HS-5 (cell line): ENCODE data around the gene RASGRF1.
"Not testable (repeated sequence)": the region's sequence is repeated elsewhere in the genome, so short reads cannot be mapped to it uniquely, and the experiment has no call there.

Experiments
- DNase-seq: peaks from one replicate; pipeline ENCODE4 v3.0.0-alpha.2; 2012; ENCODE audit warnings: low read depth

Gene RASGRF1, protein sequence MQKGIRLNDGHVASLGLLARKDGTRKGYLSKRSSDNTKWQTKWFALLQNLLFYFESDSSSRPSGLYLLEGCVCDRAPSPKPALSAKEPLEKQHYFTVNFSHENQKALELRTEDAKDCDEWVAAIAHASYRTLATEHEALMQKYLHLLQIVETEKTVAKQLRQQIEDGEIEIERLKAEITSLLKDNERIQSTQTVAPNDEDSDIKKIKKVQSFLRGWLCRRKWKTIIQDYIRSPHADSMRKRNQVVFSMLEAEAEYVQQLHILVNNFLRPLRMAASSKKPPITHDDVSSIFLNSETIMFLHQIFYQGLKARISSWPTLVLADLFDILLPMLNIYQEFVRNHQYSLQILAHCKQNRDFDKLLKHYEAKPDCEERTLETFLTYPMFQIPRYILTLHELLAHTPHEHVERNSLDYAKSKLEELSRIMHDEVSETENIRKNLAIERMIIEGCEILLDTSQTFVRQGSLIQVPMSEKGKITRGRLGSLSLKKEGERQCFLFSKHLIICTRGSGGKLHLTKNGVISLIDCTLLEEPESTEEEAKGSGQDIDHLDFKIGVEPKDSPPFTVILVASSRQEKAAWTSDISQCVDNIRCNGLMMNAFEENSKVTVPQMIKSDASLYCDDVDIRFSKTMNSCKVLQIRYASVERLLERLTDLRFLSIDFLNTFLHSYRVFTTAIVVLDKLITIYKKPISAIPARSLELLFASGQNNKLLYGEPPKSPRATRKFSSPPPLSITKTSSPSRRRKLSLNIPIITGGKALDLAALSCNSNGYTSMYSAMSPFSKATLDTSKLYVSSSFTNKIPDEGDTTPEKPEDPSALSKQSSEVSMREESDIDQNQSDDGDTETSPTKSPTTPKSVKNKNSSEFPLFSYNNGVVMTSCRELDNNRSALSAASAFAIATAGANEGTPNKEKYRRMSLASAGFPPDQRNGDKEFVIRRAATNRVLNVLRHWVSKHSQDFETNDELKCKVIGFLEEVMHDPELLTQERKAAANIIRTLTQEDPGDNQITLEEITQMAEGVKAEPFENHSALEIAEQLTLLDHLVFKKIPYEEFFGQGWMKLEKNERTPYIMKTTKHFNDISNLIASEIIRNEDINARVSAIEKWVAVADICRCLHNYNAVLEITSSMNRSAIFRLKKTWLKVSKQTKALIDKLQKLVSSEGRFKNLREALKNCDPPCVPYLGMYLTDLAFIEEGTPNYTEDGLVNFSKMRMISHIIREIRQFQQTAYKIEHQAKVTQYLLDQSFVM (N-terminal part only)

DNA sequence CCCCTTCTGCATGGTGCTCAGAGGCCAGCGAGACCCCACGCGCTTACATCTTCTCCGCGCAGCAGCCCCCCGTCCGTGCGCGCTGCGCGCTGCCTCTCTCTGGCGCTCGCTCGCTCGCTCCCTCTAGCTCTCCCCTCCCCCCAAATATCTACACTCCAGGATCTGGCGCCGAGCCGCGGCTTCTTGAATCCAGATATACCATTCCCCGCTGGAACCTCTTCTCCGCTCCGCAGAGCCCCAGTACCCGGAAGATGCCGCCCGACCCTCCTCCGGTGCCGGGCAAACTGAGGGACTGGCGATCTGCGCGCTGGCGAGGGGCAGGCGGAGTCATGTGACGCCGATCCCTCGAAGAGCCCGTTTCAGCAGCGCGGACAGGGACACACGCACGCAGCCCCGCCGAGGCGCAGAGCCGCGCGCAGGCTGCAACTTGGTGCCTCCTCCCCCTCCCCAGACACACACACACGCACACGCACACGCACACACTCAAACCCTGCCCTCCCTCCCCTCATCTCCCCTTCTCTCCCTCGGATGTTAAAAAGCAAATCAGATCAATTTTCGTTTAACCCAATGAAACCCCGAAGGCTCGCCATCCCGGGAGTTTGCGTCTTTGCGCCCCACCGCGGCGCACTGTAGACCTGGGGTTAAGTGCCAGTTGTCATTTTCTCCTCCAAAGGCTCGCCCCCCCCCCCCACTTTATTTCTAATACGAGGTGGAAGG is at the start of gene RASGRF1:
RASGRF1 (minus strand) TSS at position 294 of the 717 bp plus-strand sequence; CDS start at position 12, 282 bp downstream.
- no peak for DNase-seq

DNA sequence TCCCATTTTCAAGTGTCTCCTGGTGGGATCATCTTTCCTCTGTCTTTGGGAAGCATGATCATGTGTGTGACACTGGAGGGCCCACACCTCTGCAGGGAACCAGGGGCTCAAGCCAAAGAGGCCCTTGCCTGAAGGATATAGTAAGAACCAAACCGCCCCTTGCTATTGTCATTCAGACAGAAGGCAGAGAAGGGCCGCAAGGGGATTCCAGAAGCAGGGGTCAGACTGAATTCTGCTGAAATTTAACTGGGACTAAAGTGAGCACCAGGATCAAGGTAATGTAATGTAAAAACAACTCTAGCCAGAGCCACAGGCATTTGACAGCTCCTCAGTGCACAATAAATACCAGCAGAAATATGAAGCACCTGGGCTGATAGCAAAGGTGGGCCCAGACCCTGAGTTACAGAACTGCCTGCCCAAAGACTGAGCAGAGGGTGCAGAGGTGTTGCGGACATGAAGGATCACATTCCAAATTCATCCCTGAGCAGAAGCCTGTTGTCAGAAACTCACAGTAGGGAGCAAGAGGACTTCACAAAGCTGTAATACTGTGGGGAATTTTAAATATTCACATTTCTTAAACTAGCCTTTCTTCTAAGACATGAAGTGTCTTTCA is 46.0 kb upstream of the RASGRF1 start:
- DNase-seq: no peak

DNA sequence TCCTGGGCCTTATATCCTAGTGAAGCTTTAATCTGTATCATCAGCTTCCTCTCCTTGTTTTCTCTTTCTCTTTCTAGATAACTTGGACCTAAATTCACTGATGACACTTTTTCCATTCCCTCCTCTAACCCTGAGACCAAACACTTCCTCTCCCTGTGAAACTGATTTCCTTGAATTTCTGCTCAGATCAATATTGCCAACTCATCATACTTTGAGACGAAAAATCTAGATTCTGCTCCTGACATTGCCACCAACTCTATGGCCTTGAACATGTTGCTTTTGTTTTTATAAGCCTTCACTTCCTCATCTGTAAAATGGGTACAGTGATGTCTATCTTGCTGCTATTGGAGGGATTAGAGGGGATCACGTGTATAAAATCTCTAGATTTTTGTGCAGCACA is 42.7 kb upstream of the RASGRF1 start:
- DNase-seq: no peak

DNA sequence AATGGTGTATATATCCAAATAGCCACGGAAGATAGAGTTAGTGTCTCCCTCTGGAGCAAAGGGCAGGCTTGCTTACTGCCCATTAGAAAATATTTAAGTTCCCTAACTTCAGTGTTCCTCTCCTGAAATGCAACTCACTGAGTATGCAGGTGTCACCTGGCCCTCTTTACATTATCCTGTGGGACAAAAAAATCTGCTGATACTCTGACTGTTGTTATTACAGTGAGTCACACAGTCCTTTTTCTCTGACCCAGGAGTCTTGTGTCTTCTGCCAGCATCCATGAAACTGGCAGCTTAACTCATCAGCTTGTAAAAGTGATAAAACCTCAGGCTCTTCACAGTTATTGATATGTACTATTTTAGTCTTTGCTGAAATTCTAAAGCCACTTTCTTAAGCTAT is 42.2 kb upstream of the RASGRF1 start:
- no peak for DNase-seq

DNA sequence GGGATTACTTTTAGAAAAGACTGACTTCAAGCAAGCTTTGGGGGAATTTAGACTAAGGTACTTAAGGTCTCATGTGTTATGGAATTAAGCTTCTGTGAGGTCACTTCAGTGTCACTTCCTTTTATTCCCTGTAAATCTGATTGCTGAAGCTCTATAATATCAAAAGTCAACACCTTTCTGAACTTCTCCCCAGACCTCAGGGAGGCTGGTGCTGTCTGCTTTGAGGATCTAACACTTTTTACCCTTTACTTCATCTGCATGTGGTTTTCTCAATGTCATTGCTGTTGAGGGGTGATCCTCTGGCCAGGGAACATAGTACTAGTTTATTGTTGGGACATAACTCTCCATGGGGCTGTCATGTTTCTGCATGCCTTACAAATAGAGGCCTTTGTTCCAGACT is 41.8 kb upstream of the RASGRF1 start:
- DNase-seq: no peak

DNA sequence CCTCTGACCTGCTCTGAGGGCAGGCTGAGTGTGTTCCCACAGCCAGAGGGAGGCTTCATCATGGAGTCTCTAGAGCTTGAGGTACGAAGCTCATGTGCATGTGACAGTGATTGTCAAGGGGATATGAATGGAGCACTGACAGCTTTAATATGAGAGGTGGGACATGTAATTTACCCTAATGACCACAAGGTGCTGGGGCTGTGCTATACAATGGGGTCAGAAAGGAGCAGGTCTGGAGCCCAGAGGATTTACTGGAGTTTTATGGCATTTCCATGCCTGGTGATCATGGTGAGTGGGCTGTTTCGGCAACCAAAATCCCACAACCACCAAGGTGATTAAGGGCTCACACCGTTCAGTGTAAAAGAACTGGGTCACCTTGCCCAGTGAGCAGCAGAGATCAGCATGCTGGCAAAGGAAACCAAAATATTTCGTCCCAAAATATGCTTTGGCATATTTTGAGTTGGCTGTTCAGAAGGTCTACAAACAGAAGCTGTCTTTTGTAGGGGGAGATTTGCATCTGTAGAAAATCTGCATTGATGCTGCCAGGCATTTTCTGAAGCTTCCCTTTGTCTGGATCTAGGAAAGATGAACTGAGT is 40.1 kb upstream of the RASGRF1 start:
- no peak for DNase-seq

DNA sequence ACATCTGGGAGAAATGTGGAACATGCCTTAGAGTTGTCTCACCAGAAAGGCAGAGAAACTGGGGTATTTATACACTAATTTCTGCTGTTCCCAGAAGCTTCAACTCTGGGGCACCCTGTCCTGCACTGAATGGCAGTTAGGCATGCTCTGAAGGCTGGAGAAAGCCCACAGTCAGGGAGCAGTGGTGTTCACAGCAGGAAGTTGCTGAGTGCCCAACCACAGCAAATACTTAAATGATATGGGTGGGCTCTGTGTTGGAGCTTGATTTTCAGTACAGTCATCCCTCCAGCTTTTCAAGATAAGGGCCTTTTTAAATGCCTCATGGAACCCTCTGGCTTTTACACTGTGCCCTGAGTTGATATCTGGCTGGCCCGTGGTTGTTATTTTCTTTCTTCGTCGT is 38.7 kb upstream of the RASGRF1 start:
- no peak for DNase-seq

DNA sequence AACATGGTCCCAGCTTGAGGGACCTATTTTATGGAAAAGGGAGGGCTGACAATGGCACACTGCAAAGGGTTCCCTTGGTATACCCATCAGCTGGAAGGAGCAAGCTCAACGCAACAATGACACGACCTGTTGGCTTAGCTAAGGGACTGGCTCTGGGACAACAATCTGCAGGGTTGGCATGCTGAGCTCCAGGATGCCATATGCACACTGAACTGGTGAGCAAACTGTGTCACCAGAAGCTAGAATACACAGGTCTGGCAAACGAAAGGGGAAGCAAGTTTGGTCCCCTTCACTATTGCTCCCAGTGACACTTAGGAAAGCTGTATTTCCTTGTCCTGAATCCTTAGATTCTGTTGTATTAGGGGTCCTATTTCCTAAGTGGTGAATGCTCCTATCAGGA is 38.0 kb upstream of the RASGRF1 start:
- DNase-seq: no peak

DNA sequence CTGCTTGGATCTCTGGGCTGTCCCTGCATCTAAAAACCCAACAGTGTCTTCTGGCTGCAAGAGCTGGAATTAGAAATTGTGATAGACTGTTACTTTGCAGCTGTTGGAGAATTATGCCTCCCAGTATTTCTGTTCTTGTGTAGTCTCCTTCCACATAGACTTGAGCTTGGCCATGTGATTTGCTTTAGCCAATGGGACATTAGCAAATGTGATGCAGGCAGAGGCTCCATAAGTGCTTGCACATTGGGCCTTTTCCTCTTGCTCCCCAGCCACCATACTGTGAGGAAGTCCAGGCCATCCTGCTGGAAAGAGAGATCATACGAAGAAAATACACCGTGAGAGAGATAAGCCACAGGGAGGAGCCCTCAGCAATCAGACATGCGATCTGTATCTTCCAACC is 33.8 kb upstream of the RASGRF1 start:
- no peak for DNase-seq

DNA sequence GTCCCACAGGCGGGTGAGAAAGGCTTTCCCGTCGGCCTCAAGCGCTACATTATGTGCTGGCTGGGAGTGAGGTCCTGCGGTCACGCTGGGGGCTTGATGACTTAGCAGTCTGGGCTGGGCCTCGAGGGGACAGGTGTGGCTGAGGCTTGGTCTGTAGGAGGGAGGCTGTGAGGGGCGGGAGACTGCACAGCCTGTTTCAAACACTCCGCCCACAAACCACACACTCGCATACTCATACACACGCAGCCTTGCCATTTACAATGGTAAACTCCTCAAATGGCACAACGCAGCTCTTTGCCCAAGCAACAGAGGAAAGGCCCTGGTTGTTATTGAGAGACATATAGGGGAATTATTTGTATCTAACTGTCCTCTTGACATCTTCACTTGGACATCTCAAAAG is 32.4 kb upstream of the RASGRF1 start:
- no peak for DNase-seq

DNA sequence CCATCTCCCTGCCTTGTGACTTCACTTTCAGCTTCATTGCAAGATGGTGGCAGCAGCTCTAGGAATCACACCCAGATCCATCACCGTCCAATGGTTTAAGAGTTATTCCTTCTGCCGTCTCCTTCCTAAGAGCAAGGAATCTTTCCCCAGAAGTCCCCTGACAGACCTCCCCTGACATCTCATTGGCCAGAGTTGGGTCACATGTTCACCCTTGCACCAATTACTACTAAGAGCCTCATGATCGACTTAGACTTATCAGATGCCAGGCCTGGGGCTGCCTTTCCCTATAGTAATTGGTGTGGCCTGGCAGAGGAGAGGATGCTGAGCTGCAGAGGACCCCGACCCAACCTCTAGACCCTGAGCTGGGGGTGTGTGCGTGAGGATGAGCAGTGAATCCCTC is 31.8 kb upstream of the RASGRF1 start:
- no peak for DNase-seq

DNA sequence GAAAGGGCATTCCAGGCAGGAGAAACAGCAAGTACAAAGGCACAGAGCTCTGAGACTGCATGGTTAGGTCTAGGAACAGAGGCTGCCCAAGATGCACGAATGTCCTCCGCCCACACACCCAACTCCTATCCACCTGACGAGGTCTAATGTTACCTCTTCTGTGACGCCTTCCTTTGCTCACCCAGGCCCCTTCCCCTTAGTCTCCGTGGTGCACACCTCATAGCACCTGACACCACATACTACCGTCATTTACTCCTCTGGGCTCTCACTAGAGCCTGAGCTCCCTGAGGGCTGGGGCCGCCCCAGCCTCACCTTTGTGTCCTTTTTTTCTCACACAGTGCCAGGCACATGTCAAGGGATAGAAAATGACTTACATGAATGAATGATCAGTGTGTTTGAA is 31.0 kb upstream of the RASGRF1 start:
- no peak for DNase-seq

DNA sequence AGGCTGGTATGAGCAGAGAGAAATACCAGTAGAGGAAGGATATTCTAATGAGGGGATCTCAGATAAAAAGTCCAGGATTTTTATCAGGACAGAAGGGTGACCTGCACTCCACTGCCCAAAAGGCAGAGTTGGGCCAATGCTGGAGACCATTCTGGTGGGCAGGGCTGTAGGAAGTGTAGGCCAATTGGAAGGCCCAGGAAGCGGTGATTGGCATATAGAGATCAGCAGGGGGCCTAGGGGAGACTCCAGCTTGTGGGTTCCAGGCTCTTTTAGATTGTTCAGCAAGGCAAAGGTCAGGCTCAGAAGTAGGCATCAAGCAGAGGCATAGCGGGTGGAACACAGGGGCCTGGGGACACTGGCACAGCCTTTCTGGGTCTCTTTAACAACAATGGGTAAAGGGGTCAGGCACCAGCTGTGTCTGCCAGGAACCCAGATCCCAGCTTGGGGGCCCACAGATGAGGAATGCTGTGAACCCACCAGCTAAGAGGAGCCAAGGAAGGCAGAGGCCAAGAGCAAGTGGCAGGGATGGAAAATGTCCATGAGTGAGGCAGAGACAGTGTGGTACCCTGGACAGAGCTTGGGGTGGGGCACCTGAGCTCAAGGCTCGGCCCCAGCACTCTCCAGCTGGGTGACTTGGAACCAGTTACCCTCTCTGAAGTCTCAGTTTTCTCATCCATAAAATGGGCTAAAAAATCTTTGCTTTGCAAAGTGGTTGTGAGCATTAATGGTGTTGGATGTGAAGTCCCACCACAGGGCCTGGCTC is 27.0 kb upstream of the RASGRF1 start:
- no peak for DNase-seq

DNA sequence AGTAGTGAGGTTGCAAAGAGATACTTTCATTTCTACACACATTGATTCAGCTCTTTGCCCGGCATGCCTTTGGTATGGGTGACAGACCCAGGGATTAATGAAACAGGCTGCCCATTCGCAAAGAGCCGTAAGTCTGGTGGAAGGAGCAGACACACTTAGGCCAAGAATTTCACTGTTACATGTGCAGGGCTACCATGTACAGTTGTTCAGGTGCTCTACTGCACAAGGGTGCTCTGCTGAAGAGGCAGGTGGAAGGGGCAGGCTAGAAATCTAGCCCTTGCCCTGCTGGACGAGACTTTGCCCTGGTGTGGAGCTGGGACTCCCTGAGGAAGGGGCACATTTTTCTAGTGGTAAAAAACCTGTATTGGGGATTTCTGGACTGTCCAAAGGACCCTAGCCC is 26.2 kb upstream of the RASGRF1 start:
- DNase-seq: no peak

DNA sequence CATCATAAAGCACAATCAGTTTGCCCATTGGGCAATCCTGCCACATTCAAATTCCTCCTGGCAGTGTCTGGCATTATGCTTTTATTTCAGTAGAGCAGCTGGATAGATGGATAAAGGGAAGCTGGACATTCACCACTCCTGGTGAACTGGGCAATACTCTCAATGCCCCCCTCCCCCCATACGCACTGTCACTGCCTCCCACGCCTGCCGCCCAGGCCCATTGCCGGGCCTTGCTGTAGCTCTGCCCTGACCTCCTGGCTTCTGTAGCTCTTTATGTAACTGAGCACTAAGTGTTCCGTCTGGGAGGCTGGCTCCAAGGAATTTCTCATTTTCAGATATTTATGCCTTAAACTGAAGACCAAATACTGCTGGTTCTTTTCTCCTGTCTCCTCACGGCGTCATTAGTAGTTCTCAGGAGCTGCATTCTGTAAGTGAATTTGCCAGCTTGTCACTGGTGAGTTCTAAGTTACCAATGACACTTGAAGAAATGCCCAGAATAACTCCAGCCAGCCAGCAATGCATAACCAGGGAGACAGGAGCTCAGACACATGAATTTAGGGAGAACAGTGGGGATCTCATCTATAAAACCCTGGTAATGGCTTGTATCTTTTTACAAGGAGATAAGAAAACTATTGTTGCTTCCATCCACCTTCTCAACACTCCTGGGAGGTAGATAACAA is 25.5 kb upstream of the RASGRF1 start:
- DNase-seq: no peak

DNA sequence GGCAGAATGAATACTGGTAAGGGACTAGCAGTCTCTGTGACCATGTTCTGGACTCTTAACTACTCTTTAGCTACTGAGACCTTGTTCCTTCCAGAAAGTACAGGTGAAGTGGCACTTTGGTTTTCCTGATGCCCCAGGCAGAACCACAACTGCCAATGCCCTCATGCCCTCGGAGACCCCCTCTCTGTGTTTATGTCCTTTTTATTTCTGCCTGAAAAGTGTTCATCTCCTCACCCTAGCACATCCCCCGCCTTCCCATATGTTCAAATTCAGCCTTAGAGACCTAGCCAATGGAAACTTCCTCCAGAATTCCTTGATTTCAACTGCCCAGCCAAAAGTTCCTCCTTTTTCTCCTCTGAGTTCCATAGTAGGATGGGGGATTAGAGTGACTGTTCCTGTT is 23.3 kb upstream of the RASGRF1 start:
- no peak for DNase-seq

DNA sequence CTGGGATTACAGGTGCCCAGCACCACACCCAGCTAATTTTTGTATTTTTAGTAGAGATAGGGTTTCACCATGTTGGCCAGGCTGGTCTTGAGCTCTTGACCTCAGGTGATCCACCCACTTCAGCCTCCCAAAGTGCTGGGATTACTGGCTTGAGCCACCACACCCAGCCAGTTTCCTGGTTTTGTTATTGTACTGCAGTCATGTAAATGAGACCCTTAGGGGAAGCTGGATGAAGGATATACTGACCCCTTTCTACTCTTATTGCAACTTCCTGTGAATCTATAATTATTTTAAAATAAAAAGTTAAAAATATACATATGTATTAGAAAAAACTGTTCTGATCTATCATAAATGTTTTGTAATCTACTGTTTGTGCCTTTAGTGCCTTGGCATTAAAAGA is 20.8 kb upstream of the RASGRF1 start:
- DNase-seq: not testable (repeated sequence)

DNA sequence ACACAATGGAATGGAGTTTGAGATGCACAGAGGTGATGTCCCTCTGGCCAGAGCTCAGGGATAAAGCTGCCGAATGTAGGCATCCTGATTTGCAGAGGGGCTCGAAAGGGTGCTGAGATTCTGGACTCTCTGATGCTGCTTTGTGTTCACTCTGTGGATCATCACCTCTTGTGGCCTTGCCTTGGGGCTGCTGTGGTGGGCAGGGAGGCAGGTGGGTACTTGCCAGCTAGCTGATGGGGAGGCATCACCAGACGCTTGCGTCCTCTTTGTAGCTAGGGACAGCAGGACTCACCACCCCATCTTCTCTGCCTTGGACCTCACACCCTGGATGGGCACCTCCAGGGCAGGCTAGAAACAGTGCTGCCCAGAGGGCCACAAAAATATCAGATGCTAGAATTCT is 14.6 kb upstream of the RASGRF1 start:
- no peak for DNase-seq

DNA sequence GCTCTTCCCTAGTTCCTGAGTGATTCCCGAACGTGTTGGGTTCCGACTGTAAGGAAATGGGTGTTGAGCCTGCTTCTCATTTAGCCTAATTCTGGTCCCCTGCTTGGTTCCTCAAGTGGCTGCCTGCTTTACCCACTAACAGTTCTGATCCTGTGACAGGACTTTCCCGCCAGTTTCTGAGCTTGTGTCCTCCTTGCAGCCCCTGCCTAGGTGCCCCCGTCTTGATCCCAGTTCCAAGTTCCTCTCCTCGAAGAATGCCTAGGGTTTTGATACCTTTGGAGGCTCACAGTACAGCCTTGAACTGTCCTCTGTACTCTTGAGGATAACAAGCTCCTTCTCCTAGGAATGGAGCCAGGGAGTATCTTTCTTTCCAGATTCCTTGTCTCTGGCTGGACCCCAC is 12.0 kb upstream of the RASGRF1 start:
- DNase-seq: no peak
